GM18511 (cell line): ENCODE results near the gene DDX31.

Source experiments
- ATAC-seq: cut with Tn5 transposase; IDR thresholded peaks from one replicate; pipeline ENCODE4 v1.9.1; 2021; ENCODE audit warnings: mild to moderate bottlenecking, moderate library complexity; ENCODE audit not compliant: unreplicated experiment

Gene DDX31

DNA sequence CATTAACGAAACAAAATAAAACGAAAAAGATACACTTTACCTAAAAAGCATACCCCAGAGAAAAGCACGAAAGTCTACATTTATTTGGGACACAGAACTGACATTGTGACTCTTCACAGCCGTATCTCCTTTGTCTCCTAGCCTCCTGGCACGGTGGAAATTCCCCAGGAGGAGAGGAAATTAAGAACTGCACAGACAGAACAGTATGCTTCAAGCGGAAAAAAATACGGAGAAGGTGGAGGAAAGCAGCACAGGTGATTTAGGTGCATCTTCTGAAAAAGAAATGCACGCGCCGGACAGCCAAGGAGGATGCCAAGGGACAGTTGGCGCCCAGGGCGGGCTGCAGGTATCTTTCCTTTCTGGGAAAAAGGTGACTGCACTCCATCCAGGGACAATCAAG, 32.0 kb downstream of the DDX31 start:
- no peak for ATAC-seq

DNA sequence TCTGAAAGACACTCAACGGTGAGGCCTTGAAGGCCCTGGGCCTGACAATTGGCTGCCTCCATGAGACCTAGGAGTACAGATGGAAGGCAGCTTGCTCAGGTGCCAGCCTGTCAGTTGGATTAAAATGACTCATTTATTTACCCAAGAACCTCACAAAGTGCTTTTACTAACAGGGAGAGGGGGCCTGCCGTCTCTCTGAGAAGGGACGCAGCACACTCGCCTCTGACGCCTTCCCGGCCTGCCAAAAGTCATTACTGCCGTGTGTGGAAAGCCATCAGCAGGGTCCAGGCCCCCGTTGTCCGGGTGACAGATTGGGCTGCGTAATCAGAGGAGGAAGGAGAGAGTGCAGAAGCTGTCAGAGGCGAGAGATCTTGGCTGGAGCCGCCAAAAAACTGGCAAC, 32.4 kb downstream of the DDX31 start:
- no peak for ATAC-seq

DNA sequence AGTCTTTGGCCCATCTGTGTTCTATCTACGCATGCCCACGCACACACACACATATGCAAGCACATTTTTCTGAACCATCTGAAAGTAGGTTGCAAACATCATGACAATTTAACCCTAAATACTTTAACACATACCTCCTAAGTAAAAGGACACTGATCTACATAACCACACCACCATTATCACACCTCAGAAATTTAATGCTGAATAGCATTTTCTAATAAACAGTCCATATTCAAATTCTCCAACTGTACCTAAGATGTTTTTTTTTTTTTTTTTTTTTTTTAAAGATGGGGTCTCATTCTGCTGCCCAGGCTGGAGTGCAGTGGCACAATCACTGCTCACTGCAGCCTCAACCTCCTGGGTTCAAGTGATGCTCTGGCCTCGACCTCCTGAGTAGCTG, 35.5 kb downstream of the DDX31 start:
- no peak for ATAC-seq

DNA sequence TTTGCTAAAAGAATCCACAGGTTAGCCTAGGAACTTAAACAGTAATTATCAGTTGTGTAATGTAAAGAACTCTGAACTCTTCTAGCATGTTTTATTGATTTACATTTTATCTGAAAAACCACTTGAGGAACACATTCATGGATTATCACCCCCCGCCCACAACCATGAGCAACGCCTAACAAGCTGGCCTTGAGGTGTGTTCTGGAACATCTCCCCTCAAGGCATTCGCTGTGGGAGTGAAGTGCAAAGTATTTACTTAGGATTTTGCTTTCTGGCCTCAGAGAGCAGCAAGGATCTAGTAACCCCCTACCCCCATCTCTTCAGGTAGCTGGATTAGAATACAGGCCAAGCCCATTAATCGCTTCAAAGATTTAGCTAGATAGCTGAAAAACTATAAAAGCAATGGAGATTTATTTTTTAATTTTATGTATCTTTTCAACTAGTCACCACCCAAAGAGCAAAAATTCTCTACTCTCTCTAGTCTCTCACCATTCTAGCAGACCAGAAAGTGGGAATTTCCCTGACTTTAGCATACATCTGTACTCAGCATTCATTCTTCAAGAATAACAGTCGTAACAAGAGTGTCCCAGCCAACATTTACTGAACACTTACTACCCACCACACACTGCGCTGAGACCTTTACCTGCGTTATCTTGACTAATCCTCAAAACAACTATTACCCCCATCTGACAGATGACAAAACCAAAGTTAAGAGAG, 37.2 kb downstream of the DDX31 start:
- ATAC-seq, result no peak

DNA sequence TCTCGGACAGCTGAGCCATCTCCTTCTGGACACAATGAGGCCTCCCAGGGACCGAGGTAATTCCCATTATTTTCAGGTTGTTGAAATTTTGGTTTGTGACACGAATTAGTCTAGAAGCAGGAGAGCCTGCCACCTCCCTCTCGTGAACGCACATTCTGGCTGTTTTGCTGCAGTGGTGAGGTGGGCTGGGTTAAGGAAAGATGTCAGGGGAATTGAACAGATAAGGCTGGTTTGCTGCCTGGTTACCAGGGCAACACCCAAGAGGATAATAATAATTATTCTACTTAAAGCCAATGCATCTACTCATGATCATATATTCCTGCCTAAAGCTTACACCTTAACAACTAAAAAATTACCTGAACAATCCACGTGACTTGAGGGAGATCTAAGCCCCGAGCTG, 38.1 kb downstream of the DDX31 start:
- no peak for ATAC-seq

DNA sequence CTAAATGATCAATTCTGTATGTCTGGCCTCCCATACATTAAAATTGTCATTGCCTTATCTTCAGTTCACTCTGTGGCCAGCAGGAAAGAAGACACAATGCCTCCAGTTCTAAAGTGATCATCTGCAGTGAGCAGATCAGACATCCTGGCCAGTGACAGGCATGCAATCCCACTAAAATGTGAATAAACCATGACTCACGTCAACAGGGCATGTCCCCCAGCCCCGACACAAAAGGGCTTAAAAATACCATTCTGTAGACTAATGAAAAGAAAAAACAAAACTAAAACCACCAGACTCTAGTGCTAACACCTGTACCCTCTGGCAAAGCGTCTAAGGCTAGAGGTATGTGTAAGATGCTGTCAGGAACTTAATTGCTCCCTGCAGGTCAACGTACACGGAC, 38.5 kb downstream of the DDX31 start:
- no peak for ATAC-seq

DNA sequence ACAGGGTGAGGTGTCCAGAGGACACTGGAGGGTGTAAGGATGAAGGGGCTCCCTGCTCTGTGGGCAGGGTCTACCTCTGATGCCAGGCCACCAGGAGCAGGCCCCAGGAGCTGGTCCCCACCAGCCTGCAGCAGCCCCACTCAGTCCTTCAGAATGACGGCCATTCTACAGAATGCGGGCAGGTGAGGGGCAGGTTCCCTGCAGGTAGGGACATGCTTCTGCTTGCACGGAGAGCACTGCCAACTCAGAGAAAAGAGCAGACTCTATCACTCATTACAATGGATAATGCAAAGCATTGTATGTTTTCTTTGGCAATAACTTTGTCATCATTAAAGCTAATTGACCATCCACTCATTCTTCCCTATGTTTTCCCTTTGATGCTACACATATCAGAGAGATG, 39.0 kb downstream of the DDX31 start:
- no peak for ATAC-seq

DNA sequence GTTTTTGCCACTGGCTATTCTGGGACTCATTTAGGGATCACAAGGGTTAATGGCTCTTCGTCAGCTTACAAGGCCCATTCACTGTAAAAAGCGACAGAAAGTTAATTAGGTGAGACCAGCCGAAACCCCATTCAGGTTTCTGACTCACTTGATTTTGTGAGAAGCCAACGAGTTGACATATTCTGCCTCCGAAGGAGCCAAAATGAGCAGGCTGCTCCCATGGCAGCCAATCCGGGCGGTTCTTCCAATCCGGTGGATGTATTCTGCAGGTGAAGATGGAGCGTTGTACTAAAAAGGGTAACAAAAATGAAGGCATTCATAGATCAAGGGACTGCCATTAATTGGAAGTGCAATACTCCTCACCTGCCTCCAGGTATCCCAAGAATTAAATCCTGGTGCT, 39.7 kb downstream of the DDX31 start:
- no peak for ATAC-seq

DNA sequence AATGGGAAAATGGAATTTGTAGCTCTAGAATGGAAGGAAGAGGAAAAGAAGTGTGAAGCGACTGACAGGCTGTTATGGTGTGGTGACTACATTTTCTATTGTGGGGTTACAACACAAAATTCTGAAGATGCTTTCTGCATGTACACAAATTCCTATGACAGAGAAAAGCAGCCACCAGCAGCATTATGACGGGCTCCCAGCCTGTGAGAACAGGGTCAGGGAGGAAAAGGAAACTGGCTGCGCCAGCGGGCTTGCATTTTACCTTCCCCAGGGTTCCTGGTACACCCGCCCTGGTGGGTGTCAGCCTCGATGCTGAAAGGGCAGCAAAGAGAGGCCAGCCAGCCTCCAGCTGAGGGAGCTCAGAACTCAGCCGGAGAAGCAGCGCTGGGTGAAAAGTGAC, 41.0 kb downstream of the DDX31 start:
- no peak for ATAC-seq

DNA sequence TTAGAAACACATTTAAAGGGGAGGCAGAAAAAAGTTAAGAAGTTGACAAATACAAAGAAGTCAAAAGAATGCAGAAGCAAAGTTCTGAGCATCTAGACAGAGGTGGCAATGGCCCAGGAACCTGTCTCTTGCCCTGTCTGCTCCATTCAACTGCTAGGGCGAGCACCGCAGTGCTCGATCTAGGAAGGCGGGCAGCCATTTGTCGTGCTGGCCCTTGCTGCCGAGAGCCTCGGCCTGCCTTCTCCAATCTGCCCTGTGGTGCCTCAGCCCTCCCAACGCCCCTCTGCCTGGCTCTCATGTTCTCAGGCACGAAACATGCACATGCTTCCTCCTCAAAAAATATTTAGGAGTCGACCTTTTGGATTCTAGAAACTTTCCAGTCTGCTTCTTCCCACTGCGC, 42.2 kb downstream of the DDX31 start:
- ATAC-seq, result no peak

DNA sequence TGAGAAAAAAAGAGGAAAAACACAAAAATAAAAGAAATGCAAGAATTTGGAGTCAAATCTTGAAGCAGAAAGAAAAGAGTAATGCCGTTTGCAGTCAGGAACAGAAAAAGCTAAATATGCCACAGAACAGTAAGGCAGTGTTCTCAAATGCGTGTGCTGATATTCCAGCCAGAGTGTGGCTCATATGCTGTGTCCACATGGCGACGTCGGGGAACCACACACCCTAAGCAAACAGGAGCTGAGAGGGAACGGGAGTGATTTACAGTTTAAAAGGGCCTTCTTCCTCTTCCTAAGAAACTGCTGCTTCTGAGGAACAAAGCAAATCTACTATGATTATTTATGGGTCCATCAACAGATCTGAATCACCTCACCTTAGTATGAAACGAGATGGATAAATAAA, 42.7 kb downstream of the DDX31 start:
- no peak for ATAC-seq

DNA sequence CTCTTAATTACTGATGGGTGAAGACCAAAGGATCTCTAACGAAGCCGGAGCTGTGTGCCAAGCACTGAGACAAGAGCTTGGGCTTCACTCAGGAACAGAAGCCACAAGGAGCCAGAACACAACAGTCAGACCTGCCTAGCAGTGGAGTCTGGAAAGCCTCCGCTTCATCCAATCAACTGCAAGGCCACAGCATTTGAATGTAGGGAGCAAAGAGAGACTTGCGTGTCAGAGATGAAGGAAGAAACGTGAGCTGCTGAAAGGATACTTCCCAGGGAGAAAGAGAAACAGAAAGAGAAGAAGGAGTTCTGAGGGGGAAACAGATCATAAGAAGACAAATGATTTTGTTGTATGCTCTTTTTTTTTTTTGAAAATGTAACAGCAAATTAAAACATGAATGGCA, 43.5 kb downstream of the DDX31 start:
- ATAC-seq, result no peak

DNA sequence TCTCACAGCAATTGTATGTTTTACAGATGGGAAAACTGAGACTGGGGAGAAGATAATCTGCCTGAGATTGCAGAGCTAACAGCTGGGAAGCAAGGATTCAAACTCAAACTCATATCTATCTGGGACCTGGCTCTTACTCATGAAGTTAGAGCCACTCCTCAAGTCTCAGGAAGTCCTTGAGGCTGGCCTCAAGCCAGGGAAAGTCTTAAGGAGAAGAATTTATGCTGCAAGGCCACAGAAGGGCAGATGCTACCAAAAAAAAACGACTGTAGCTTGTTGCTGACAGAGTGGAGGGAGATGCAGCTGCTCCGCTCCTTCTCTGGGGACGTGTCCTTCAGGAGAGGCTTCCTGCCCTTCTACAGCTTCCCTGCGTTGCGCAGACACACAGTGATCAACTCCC, 47.6 kb downstream of the DDX31 start:
- no peak for ATAC-seq

DNA sequence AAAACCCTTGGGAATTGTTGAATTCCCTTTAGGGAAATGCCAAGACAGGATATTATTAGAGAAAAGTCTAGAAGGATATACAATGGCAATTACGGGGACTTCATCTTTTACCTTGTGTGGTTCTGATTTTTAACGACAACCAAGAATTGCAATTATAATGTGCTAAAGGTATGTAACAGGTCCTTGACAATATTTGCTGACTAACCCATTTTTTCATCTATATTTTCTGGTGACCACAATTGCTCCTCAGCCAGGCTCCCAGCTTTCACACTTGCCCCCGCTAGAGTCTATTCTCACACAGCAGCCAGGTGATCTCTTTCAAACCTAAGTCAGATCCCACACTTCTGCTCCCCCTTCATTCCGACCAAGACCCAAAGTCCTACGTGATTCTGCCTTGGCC, 53.1 kb downstream of the DDX31 start:
- ATAC-seq, result no peak

DNA sequence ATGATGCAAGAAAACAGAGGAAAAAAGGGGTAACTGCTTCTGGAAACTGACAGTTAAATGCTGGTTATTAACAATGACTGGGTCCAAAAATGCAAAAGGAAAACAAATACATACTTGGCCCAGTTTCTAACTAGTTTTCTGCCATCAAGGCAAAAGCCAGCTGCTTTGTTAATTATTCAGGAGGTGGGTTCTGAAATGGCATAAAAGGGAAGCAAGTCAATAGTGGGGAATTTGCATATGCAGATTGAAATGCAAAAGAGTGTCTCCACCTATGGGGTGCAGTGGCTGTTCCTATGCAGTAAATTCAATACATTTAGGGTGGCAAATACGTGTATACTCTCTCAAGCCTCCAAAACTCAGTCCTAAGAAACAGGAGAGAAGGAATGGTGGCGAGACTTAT, 54.0 kb downstream of the DDX31 start:
- no peak for ATAC-seq

DNA sequence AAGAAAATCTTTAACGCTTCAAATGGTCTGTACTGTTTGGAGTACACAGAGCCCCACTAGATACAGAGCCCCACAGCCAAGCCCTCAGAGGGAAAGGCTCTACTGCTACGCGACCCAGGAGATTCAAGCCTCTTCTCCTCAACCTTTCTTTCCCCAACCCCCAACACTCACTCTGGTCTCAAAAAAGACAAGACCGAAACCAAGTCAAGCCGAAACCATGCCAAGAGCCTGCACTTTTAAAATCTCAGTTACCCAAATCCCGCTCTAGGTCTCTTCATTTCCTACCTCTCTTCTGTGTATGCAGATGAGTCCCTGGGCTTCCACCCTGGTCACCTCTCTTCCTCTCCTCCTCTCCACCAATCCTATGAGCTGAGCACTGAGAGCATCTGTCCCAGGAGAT, 55.5 kb downstream of the DDX31 start:
- no peak for ATAC-seq

DNA sequence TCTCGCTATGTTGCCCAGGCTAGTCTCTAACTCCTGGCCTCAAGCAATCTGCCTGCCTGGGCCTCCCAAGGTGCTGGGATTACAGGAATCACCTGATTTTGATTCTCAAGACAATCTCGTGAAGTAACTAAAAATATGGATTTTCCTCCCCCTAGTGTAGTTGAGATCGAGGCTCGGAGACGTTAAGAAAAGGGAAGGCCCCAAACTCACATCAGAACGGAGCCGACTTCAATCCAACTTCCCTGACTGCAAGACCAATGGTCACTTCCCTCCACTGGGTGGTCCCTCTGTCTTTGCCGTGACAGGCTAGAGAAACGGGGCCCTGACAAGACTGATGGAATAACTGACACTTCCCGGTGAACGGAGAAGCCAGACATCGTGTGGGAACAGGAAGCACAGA, 59.1 kb downstream of the DDX31 start:
- ATAC-seq, result no peak

DNA sequence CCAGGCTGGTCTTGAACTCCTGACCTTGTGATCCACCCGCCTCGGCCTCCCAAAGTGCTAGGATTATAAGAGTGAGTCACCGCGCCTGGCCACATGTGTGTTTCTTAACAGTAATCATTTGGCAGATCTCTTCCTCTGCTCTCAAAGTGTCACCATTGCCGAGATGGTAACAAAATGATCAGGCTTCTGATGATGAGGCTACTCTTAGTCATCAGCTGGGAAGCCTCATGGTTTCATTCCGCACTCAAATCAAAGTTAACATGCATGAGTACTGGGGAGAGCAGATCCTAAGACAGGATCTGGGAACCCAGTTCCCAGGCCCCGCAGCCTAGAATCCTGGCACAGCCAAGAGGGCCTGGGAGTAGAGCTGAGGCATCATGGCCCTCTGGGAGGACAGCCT, 60.0 kb downstream of the DDX31 start:
- ATAC-seq, result no peak

DNA sequence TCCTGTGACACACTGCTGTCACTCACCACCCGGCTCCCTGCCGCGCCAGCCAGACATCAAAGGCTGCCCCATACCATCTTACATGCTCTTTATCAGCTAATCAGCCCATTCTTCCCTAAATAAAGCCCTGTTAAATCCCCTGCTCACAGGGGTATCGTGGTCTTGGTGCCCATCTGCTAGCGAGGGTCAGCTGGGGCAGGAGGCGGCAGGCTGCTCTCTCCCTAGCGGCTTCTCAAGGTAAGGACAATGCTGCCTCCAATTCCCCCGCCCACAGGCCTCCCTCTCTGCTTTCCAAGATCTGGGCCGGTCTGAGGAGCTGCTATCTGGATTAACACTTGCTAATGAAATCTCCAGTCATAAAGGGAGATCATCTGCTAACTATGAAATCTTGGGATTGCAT, 60.6 kb downstream of the DDX31 start:
- no peak for ATAC-seq

DNA sequence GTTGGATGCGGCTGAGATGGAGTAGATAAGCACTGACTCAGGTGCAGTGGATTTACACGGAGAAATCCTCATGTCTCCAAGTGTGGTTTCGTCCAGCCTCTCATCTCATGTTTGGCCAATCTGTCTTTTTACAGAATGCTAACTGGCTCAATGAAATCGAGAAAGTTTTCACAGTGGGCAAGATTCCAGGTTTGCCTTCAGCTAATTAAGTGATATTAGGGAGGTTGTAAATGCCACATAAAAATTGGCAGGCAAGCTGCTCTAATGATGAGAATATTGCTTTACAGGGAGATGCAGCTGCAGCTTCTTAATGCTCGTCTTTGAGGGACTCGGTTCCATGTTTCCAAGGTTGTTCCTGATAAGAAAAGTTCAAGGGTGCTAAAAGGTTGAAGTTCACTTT, 63.7 kb downstream of the DDX31 start:
- ATAC-seq, result no peak

DNA sequence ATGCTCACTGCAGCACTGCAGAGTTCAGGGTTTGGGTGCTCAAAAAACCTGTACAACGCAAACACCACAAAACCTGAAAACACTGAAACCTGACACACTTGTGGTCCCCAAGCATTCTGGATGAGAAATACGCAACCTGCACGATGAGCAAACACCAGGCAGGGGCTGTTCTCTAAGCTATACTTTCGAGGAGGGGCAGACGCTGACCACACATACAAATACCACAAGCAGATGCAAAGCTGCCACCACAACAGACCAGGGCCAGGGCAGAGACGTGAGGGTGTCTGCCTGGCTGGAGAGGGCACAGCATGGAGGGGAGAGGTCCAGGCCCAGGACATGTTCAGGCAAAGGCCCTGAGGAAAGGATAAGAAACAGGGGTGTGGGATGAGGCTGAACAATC, 64.4 kb downstream of the DDX31 start:
- no peak for ATAC-seq

DNA sequence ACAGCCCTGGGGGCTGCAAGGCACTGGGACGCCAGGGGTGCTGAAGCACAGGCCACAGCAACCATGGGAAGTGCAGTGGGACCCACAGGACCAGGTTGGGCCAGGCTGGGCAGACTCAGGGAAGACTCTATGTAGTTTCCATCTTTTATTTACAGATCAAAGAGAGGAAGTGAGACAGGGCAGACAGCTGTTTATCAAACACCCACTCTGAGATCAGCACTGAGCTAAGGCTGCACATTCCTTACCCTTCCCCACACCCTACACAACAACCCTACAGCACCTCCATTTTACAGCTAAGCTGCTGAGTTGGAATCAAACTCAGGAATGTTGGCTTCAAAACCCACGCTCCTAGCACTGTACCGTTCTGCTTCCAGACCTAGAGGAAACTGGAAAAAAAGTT, 67.6 kb downstream of the DDX31 start:
- ATAC-seq, result no peak

DNA sequence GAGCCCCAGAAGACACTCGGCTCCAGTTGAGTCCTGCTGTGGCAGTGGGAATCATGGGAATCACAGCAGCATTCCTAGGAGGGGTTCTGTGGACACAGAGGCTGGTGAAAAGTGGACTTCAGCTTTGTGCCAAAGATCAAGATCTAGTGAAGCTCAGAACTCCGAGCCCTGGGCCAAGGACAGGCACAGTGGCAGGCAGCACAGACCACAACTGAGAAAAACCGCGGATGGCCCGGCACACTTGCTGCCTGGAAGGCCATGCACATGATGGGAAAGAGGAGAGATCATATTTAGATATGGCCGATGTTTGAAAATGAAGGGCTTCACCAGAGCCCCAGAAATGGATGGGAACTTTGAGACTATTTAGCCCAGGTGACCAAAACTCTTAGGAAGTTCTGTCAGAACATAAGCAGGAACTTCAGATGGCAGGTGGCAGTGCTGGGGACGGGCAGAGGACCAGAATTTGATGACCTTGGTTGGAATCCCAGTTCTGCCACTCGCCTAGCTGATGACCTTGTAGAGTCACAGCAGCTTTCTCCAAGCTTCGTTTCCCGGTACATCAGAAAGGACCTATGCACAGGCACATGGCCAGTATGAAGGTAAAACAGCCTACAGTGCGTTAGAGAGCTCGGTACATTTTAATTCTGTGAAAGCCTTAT, 69.3 kb downstream of the DDX31 start:
- no peak for ATAC-seq
